Hematopoietic multipotent progenitor cell treated with erythropoietin and hydrocortisone succinate and interleukin-3 and kit ligand, for 8 days (in vitro differentiated cells): Measurements from ENCODE around the gene C6orf136.
"Not testable (repeated sequence)": the region's sequence is repeated elsewhere in the genome, so short reads cannot be mapped to it uniquely, and the experiment has no call there.

Experiments
- DNase-seq: peaks from one replicate; pipeline ENCODE4 v3.0.0-alpha.2; 2015

Gene C6orf136

GRCh38 chr6:30615958-30616810 lies 30.7 kb upstream of the C6orf136 start:
- DNase-seq, result peak; percentile 74

- peak; percentile 100 for DNase-seq
These were observed 29.9 kb upstream of the C6orf136 start, which contains the start of gene PPP1R10 for GRCh38 chr6:30616811-30617564. Gene PPP1R10, minus strand, starts transcription at chr6:30617243. Its CDS starts 7,299 bp downstream, at chr6:30609944.

GRCh38 chr6:30617565-30618269 lies 29.2 kb upstream of the C6orf136 start, which contains the start of gene MRPS18B:
Gene MRPS18B, plus strand, starts transcription at chr6:30617840. Its CDS starts 26 bp downstream, at chr6:30617866.
- peak; percentile 98 for DNase-seq

DNA sequence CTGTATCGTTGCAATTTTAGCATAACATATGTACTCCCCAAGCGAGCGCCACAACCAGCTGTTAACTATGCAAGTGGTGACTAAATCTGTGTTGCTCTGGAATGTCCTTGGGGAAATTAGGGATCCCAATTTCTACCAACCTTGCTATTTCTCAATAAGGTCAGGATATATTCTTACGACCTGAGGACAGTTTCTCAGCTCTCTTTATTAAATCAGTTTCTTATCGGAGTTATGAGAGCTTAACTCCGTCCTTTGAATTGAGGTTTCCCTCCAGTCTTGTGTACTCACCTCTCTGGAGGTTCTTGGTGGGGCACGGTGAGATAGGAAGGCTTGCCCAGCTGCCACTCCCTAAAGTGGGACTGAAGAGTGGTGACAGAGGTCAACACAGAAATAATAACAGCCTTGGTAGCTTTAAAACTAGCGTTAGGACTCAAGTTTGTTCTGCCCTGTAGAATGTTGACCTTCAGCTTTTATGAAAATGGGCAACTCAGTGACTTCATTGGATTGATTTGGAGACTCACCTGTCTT lies 28.6 kb upstream of the C6orf136 start:
- peak; percentile 50 for DNase-seq

- no peak for DNase-seq
These were observed 27.4 kb upstream of the C6orf136 start for GRCh38 chr6:30619561-30619960.

DNA sequence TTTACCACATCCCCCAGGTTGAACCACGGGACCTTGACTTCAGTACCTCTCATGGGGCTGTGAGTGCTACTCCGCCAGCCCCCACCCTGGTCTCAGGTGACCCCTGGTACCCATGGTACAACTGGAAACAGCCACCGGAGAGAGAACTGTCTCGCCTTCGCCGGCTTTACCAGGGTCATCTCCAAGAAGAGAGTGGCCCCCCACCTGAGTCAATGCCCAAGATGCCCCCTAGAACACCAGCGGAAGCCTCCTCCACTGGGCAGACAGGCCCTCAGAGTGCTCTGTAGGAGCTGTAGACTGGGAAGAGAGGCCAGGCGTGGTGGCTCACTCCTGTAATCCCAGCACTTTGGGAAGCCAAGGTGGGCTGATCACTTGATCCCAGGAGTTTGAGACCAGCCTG lies 21.4 kb upstream of the C6orf136 start:
- no peak for DNase-seq

DNA sequence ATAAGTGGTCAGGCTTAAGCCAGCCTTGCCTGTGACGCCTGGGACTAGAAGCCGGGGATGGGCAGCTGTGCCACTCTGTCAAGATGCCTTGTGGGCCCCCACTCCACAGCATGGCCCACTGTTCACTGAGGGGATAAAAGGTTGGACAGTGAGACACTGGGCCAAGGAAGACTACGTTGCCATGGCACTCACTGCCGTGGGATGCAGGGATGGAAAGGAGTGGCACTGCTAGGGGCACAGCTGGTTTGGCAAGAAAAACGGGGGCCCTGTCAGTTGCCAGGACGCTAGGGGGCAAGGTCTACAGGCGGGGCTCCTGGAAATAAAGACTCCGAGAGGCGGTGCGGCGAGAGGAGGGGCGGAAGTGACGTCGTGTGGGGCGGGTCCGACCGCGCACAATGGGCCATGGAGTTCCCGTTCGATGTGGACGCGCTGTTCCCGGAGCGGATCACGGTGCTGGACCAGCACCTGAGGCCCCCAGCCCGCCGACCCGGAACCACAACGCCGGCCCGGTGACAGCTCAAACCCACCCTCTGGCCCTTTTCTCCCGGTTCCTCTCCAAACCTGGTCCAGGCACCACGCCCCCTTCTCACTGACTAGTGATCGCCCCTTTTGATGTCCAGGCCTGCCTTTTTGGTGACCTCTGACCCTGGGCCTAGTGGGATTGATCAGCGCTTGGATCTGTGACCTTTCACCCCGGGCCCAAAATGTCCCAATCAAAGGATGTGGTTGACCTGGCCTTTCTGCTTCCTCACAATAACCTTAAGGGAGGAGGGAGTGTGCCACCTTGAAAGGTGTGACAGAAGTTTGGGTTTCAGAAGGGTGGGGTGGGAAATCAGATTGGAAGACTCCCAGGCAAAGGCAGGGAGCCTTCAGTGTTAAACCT lies 20.2 kb upstream of the C6orf136 start, which contains the start of gene ATAT1:
ATAT1 (plus strand) TSS at position 391 of the 883 bp plus-strand sequence.
- peak; percentile 88 for DNase-seq

- no peak for DNase-seq
These were observed 11.1 kb upstream of the C6orf136 start for GRCh38 chr6:30635834-30636233.

- peak; percentile 46 for DNase-seq
These were observed 6.5 kb upstream of the C6orf136 start for GRCh38 chr6:30640481-30640880.

DNA sequence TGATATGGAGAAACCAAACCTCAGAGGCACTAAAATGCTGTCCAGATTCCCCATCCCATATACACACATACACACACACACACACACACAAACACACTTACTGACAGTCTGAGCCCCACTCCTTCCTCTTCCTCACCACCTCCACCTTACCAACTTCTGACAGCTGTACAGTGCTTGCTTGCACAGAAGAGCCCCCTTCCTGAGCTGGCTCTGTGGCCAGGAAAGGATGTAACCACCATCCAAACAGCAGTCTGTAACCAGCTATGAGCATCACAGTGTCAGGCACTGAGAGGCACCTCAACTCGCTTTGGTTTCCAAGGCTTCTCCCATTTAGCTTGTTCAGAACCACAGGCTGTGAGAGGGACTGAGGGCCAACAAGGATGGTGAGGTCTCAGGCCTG lies 5.9 kb upstream of the C6orf136 start:
- DNase-seq, result no peak

DNA sequence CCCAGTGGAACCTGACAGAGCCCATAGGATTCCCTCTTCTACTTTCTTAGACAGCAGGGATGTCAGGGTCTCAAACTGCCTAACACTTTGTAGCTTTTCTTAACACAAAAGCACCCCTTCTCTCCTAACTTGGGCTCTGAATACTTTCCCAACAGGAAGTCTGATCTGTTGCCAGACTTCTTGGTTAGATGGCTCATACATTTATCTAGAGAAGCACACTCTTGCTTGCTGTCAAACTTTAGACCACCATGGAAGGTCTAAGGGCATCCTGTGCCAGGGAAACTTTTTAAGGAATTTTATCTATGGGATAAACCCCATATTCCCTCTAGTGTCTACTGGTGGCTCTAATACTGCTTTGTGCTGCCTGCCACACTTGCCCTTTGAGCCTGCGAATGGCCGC lies 3.3 kb upstream of the C6orf136 start:
- DNase-seq, result no peak

DNA sequence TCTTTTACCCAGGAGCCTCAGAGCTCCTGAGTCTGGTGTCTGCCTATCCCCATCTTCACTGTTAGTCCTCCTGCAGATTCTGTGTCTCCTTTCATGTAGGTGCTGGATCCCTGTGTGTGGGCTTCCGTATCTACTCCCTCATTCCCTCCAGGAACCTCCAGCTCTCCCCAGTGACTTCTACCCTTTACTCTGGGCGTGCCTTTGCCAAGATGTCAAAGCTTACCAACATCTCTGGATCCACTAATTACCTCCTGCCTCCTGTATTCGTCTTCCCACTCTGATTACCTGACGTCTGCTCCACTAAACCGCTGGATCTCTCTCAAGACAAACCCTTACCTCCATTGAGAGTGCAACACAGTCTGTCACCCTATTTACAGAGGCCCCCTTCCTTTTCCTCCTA lies 2.2 kb upstream of the C6orf136 start:
- DNase-seq, result no peak

DNA sequence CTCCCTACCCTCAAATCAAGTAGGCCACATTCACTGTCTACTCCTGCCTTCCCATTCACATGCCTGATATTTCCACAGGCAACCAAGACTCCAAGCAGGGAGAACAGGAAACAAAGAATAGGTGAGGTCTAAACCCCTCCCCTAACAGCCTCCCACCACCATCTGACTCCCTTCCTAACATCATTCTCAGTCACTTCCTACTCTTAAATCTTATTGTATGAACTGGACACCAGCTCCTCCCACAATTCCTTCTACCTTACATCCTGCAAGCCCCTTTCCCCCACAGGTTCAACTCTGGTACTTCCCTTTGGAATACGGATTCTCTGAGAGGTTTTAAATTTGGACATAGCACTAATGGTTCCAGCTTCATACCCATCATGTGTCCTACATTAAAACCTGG lies 944 bp upstream of the C6orf136 start:
- DNase-seq, result no peak

GRCh38 chr6:30647242-30648116 lies 546 bp downstream of the C6orf136 start:
- peak; percentile 75 for DNase-seq

GRCh38 chr6:30651143-30651542 lies 4.2 kb downstream of the C6orf136 start:
- DNase-seq, result no peak

DNA sequence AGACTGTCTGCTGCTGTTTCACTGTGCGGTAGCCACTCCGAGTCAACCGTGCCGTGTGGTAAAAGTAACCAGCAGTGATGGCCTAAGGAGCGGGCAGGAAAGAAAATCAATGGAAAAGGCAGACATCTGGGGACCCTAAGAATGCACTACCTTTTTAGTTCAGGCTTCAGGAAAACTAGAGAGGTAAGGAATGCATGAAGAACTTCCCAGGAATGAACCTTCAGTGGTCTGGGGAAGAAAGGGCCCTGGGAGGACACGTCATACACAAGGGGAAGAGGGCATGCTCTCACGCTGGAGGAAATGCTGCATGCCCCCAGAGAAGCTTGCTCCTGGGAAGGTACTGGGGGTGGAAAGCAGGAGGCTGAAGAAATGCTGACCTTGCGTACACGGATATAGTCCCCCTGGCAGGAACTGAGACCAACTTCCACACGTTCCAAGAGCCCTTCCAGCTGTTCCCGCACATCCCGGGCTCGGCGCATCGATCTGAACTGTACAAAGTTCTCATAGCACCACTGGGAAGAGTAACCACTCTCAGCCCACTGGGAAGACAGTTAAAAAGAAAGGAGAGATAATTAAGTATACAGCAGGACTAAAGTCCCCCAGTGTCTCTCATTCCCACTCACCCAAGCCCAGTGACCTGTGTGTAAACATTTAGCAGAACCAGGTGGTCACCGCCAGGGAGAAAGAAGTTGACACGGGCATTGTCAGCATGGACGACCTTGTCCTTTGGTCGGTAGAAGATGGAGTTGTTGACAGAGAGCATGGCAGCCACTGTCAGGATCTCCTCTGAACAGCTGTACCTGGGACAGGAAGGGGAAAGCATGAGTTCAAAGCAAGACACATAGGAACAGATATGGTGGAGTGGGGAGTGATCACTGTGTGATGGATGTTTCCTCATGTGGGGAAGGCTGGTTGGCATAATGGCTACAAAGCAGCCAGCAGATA lies 8.1 kb downstream of the C6orf136 start:
- no peak for DNase-seq

GRCh38 chr6:30655743-30656094 lies 8.8 kb downstream of the C6orf136 start:
- no peak for DNase-seq

DNA sequence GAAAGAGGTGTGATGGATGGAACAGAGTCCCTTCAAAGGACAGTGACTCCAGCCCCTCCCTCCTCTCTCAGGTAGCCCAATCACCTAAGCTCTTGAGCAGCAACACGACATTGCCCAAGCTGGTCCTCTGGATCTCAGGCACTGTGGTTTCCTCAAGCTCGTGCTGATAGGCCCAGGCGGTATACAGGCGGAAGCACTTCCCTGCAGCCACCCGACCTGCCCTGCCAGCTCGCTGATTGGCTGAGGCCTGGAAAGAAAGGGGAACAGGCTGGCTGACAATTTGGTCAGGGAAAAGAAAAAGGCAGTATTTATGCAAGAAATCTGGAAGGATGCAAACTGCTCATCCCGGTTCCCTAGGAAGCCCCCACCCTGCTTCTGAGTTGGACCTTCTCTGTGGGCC lies 9.6 kb downstream of the C6orf136 start:
- DNase-seq, result no peak

DNA sequence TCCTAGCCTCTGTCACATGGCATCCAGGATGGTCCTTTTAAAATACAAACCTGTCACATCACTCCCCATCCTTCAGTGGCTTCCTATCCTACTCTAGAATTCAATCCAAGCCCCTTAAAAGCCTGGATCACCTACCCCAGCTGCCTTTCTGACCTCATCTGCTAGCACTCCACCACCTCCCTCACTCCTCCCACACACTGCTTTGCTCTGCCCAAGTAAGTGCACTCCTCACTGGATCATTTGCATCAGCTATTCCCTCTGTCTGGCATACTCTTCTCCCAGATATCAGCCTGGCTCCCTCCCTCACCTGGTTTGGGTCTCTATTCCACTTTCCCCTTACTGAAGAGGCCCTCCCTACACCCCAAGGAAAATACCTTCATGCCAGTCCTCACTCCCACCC lies 10.5 kb downstream of the C6orf136 start:
- DNase-seq, result no peak

DNA sequence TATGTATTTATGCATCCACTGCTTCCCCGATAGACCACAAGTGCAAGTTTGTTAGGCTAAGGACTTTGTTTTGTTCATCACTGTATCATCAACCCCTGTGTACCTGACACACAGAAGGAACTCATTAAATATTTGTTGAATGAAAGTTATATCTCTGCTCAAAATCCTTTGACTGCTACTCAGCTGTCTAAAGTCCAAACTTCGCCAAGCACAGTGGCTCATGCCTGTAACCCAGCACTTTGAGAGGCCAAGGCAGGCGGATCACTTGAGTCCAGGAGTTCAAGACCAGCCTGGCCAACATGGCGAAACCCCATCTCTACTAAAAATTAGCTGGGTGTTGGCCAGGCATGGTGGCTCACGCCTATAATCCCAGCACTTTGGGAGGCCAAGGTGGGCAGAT lies 11.0 kb downstream of the C6orf136 start:
- not testable (repeated sequence) for DNase-seq
